ENCODE data around the gene SEBOX. TPM values are rescaled to one million over a fixed set of nuclear protein-coding genes. Genes with fewer than 3 reads are reported as not detected.

SEBOX gene
- total and polyA plus RNA-seq, 4 experiments from 2014 or later: not detected

GRCh38 chr17:28335201-28335958 is 29.6 kb downstream of the SEBOX start, which contains the start of the genes IFT20 and TNFAIP1:
TSS of gene IFT20 (minus strand) at chr17:28335472. CDS start at chr17:28331985, 3,487 bp downstream.
TSS of gene TNFAIP1 (plus strand) at chr17:28335761. CDS start at chr17:28339522, 3,761 bp downstream.
- CTCF ChIA-PET (ENCODE audit: partially characterized antibody): interaction anchor here (0.8 to 2.0 kb wide), 12 partner anchors 9 to 529 kb away, joined by 3 to 17 read pairs (median 4); partner anchors contain the start of genes POLDIP2 and PROCA1
- peaks cover 12% of the 10 kb centered on the region for H3K36me3 ChIP-seq (ENCODE audit: insufficient read depth, low read length)
- intact Hi-C loops (cut with micrococcal nuclease): loop anchor here (1.0 kb wide), 4 partner anchors 16 to 84 kb away; partner anchors contain the start of genes POLDIP2, SARM1 and TMEM97

GRCh38 chr17:28334666-28335200 is 30.3 kb downstream of the SEBOX start:
- H3K4me3 ChIP-seq (ENCODE audit: low read length in 2 of 2): peak overlapping the region; percentile 86 to 95
- Mint-ChIP-seq H3K4me3 (peak overlapping the region; percentile 95 to 98 (median 97)), H3K4me1 (peaks cover 29 to 66% (median 42%) of the 10 kb centered on the region in 4 donors), H3K27ac (peak overlapping the region; percentile 97 to 98 (median 97)), H3K36me3 (peaks cover 3 to 25% of the 10 kb centered on the region in 2 donors), H3K27me3 (no peaks in the 10 kb centered on the region), H3K9me3 (no peaks in the 10 kb centered on the region)
- CTCF ChIA-PET (ENCODE audit: partially characterized antibody): interaction anchor here (0.8 to 2.8 kb wide), 13 partner anchors 9 to 528 kb away, joined by 3 to 17 read pairs (median 4); partner anchors contain the start of genes POLDIP2 and PROCA1
- intact Hi-C loops (cut with micrococcal nuclease): loop anchor here (1.0 kb wide), 4 partner anchors 15 to 83 kb away; partner anchors contain the start of genes POLDIP2, SARM1 and TMEM97
- no peaks in the 10 kb centered on the region for H3K9me3 ChIP-seq (ENCODE audit: control insufficient read depth in 1 of 2, low read length in 2 of 2)
- peak overlapping the region; percentile 93 for H3K27ac ChIP-seq (ENCODE audit: low read depth, low read length)
- H3K36me3 ChIP-seq (ENCODE audit: insufficient read depth, low read length): peaks cover 9% of the 10 kb centered on the region
- no peaks in the 10 kb centered on the region for H3K27me3 ChIP-seq (ENCODE audit: insufficient read depth, low read length)
- no peak for DNase-seq
- POLR2A ChIA-PET (ENCODE audit: partially characterized antibody): interaction anchor here (0.7 to 4.7 kb wide), 21 partner anchors 11 to 959 kb away, joined by 3 to 130 read pairs (median 5); partner anchors contain the start of genes BLTP2, LYRM9, NUFIP2 and PHF12
- peaks cover 30% of the 10 kb centered on the region for H3K4me1 ChIP-seq (ENCODE audit: insufficient read depth, low read length)

More at GRCh38 chr17:28335201-28335958, 29.6 kb downstream of the SEBOX start, which contains the start of the genes IFT20 and TNFAIP1:
- peak within 1 kb of the TSS; percentile 97 to 98 (median 97) for H3K27ac Mint-ChIP-seq
- Histone ChIP-seq H3K9me3 (ENCODE audit: control insufficient read depth in 1 of 2, low read length in 2 of 2) (no peaks in the 10 kb centered on the region), H3K27me3 (ENCODE audit: insufficient read depth, low read length) (no peaks in the 10 kb centered on the region), H3K4me1 (ENCODE audit: insufficient read depth, low read length) (peaks cover 30% of the 10 kb centered on the region), H3K4me3 (ENCODE audit: low read length in 2 of 2) (peak within 1 kb of the TSS; percentile 86 to 95), H3K27ac (ENCODE audit: low read depth, low read length) (peak within 1 kb of the TSS; percentile 93)
- no peaks in the 10 kb centered on the region for H3K27me3 Mint-ChIP-seq
- peaks cover 3 to 30% of the 10 kb centered on the region in 2 donors for H3K36me3 Mint-ChIP-seq
- peak; percentile 96 to 100 (median 99) for DNase-seq
- H3K4me1 Mint-ChIP-seq: peaks cover 29 to 66% (median 42%) of the 10 kb centered on the region in 4 donors
- POLR2A ChIA-PET (ENCODE audit: partially characterized antibody): interaction anchor here (0.6 to 4.7 kb wide), 26 partner anchors 11 to 958 kb away, joined by 3 to 130 read pairs (median 4); partner anchors contain the start of genes BLTP2, LYRM9, NUFIP2 and PHF12
- H3K4me3 Mint-ChIP-seq: peak within 1 kb of the TSS; percentile 95 to 98 (median 97)
- H3K9me3 Mint-ChIP-seq: no peaks in the 10 kb centered on the region

- peak overlapping the region; percentile 97 to 98 (median 97) for H3K27ac Mint-ChIP-seq
- Histone ChIP-seq H3K36me3 (ENCODE audit: insufficient read depth, low read length) (peaks cover 4% of the 10 kb centered on the region), H3K4me3 (ENCODE audit: low read length in 2 of 2) (peak overlapping the region in 1 of 2 donors; percentile 95), H3K27me3 (ENCODE audit: insufficient read depth, low read length) (no peaks in the 10 kb centered on the region), H3K9me3 (ENCODE audit: control insufficient read depth in 1 of 2, low read length in 2 of 2) (no peaks in the 10 kb centered on the region), H3K27ac (ENCODE audit: low read depth, low read length) (no peak overlapping the region), H3K4me1 (ENCODE audit: insufficient read depth, low read length) (peaks cover 30% of the 10 kb centered on the region)
- H3K27me3 Mint-ChIP-seq: no peaks in the 10 kb centered on the region
- H3K9me3 Mint-ChIP-seq: no peaks in the 10 kb centered on the region
- CTCF ChIA-PET (ENCODE audit: partially characterized antibody): interaction anchor here (1.5 to 2.8 kb wide), 4 partner anchors 9 to 527 kb away, joined by 3 to 6 read pairs (median 4); no protein-coding TSS in a partner anchor
- H3K4me1 Mint-ChIP-seq: peaks cover 27 to 62% (median 42%) of the 10 kb centered on the region in 4 donors
- H3K36me3 Mint-ChIP-seq: peaks cover 3 to 25% of the 10 kb centered on the region in 2 donors
- intact Hi-C loops (cut with micrococcal nuclease): no loop called here
- POLR2A ChIA-PET (ENCODE audit: partially characterized antibody): interaction anchor here (3.5 to 4.7 kb wide), 2 partner anchors 15 to 22 kb away, joined by 39 to 130 read pairs; partner anchors contain the start of genes POLDIP2 and TMEM97
- H3K4me3 Mint-ChIP-seq: peak overlapping the region; percentile 95 to 98 (median 97)
- no peak for DNase-seq
Measured at GRCh38 chr17:28334171-28334570, 30.8 kb downstream of the SEBOX start.

- Mint-ChIP-seq H3K4me3 (peak overlapping the region in 1 of 8 donors; percentile 95), H3K9me3 (no peaks in the 10 kb centered on the region), H3K36me3 (peaks cover 8 to 30% of the 10 kb centered on the region in 2 donors), H3K27me3 (no peaks in the 10 kb centered on the region), H3K27ac (peak overlapping the region in 5 of 7 donors; percentile 64 to 98 (median 97)), H3K4me1 (peaks cover 27 to 55% (median 42%) of the 10 kb centered on the region in 4 donors)
- CTCF ChIA-PET (ENCODE audit: partially characterized antibody): interaction anchor here (1.4 to 2.8 kb wide), 4 partner anchors 8 to 83 kb away, joined by 3 to 6 read pairs (median 4); no protein-coding TSS in a partner anchor
- DNase-seq: no peak
- Histone ChIP-seq H3K27me3 (ENCODE audit: insufficient read depth, low read length) (no peaks in the 10 kb centered on the region), H3K27ac (ENCODE audit: low read depth, low read length) (no peak overlapping the region), H3K36me3 (ENCODE audit: insufficient read depth, low read length) (no peaks in the 10 kb centered on the region), H3K9me3 (ENCODE audit: control insufficient read depth in 1 of 2, low read length in 2 of 2) (no peaks in the 10 kb centered on the region), H3K4me3 (ENCODE audit: low read length in 2 of 2) (no peak overlapping the region), H3K4me1 (ENCODE audit: insufficient read depth, low read length) (peaks cover 30% of the 10 kb centered on the region)
- POLR2A ChIA-PET (ENCODE audit: partially characterized antibody): interaction anchor here (0.9 to 4.7 kb wide), 3 partner anchors 14 to 23 kb away, joined by 4 to 130 read pairs (median 39); partner anchors contain the start of genes POLDIP2 and TMEM97
- intact Hi-C loops (cut with micrococcal nuclease): no loop called here
Measured at GRCh38 chr17:28333083-28333746, 31.8 kb downstream of the SEBOX start.

GRCh38 chr17:28331891-28332420 is 33.0 kb downstream of the SEBOX start:
- intact Hi-C loops (cut with micrococcal nuclease): no loop called here
- Histone ChIP-seq H3K27ac (ENCODE audit: low read depth, low read length) (no peak overlapping the region), H3K4me3 (ENCODE audit: low read length in 2 of 2) (no peak overlapping the region), H3K36me3 (ENCODE audit: insufficient read depth, low read length) (peaks cover 6% of the 10 kb centered on the region), H3K4me1 (ENCODE audit: insufficient read depth, low read length) (peaks cover 26% of the 10 kb centered on the region), H3K27me3 (ENCODE audit: insufficient read depth, low read length) (no peaks in the 10 kb centered on the region), H3K9me3 (ENCODE audit: control insufficient read depth in 1 of 2, low read length in 2 of 2) (no peaks in the 10 kb centered on the region)
- peak overlapping the region in 5 of 7 donors; percentile 12 to 63 (median 54) for H3K27ac Mint-ChIP-seq
- ChIA-PET POLR2A (ENCODE audit: partially characterized antibody) (interaction anchor here (4.7 kb wide), 1 partner anchor 25 kb away, joined by 130 read pairs; the partner anchor contains the start of gene POLDIP2), CTCF (ENCODE audit: partially characterized antibody) (interaction anchor here (1.4 to 2.8 kb wide), 2 partner anchors 14 to 84 kb away, joined by 3 to 6 read pairs; no protein-coding TSS in a partner anchor)
- no peaks in the 10 kb centered on the region for H3K9me3 Mint-ChIP-seq
- peak overlapping the region in 1 of 8 donors; percentile 25 for H3K4me3 Mint-ChIP-seq
- H3K4me1 Mint-ChIP-seq: peaks cover 20 to 43% (median 34%) of the 10 kb centered on the region in 4 donors
- no peak for DNase-seq
- H3K36me3 Mint-ChIP-seq: peaks cover 13 to 36% of the 10 kb centered on the region in 2 donors
- no peaks in the 10 kb centered on the region for H3K27me3 Mint-ChIP-seq

- CTCF ChIA-PET (ENCODE audit: partially characterized antibody): interaction anchor here (1.4 to 1.6 kb wide), 2 partner anchors 13 to 36 kb away, joined by 4 to 7 read pairs; no protein-coding TSS in a partner anchor
- H3K4me3 ChIP-seq (ENCODE audit: low read length in 2 of 2): no peak overlapping the region
- H3K27ac Mint-ChIP-seq: peak overlapping the region in 1 of 7 donors; percentile 7
Measured at GRCh38 chr17:28330671-28331070, 34.3 kb downstream of the SEBOX start.

More at GRCh38 chr17:28330671-28331070, 34.3 kb downstream of the SEBOX start:
- H3K27ac ChIP-seq (ENCODE audit: low read depth, low read length): no peak overlapping the region
- POLR2A ChIA-PET (ENCODE audit: partially characterized antibody): interaction anchor here (0.8 to 0.9 kb wide), 2 partner anchors 26 to 621 kb away, joined by 3 read pairs; no protein-coding TSS in a partner anchor
- H3K4me1 ChIP-seq (ENCODE audit: insufficient read depth, low read length): peaks cover 14% of the 10 kb centered on the region
- Mint-ChIP-seq H3K27me3 (no peaks in the 10 kb centered on the region), H3K4me1 (peaks cover 11 to 33% (median 25%) of the 10 kb centered on the region in 4 donors), H3K9me3 (no peaks in the 10 kb centered on the region), H3K4me3 (no peak overlapping the region), H3K36me3 (peaks cover 13 to 37% of the 10 kb centered on the region in 2 donors)
- DNase-seq: no peak
- H3K9me3 ChIP-seq (ENCODE audit: control insufficient read depth in 1 of 2, low read length in 2 of 2): no peaks in the 10 kb centered on the region
- no peaks in the 10 kb centered on the region for H3K27me3 ChIP-seq (ENCODE audit: insufficient read depth, low read length)
- intact Hi-C loops (cut with micrococcal nuclease): no loop called here
- peaks cover 6% of the 10 kb centered on the region for H3K36me3 ChIP-seq (ENCODE audit: insufficient read depth, low read length)
